Ectodermal cell (in vitro differentiated cells): ENCODE results near the gene HBD.

Source experiments
- H3K27ac ChIP-seq: 2 replicates; pipeline ENCODE4 v1.7.0; 2013; ENCODE audit warnings: mild to moderate bottlenecking, low read depth, low read length; ENCODE audit not compliant: insufficient read depth, poor library complexity, severe bottlenecking
- H3K27me3 ChIP-seq: 2 replicates; pipeline ENCODE4 v1.7.0; 2013; ENCODE audit warnings: mild to moderate bottlenecking, low read length; ENCODE audit not compliant: insufficient read depth, control insufficient read depth, poor library complexity, severe bottlenecking
- H3K36me3 ChIP-seq: one replicate; pipeline ENCODE4 v1.7.0; 2013; ENCODE audit warnings: low read length; ENCODE audit not compliant: control insufficient read depth, insufficient read depth
- H3K4me1 ChIP-seq: one replicate; pipeline ENCODE4 v1.7.0; 2013; ENCODE audit warnings: low read length; ENCODE audit not compliant: control insufficient read depth, insufficient read depth
- H3K4me3 ChIP-seq: 2 replicates; pipeline ENCODE4 v1.7.0; 2013; ENCODE audit warnings: low read depth, low read length, control low read depth; ENCODE audit not compliant: insufficient read depth
- H3K9me3 ChIP-seq: 2 replicates; pipeline ENCODE4 v1.7.0; 2013; ENCODE audit warnings: mild to moderate bottlenecking, low read length, moderate library complexity; ENCODE audit not compliant: control insufficient read depth
- WGBS, 2 experiments: methylation state at CpG; one replicate each; pipeline ENCODE4 v1.1.7; 2013; ENCODE audit warnings: missing lambda C conversion rate in 2 of 2; 5-methylcytosine and 5-hydroxymethylcytosine counted together

Gene HBD

DNA sequence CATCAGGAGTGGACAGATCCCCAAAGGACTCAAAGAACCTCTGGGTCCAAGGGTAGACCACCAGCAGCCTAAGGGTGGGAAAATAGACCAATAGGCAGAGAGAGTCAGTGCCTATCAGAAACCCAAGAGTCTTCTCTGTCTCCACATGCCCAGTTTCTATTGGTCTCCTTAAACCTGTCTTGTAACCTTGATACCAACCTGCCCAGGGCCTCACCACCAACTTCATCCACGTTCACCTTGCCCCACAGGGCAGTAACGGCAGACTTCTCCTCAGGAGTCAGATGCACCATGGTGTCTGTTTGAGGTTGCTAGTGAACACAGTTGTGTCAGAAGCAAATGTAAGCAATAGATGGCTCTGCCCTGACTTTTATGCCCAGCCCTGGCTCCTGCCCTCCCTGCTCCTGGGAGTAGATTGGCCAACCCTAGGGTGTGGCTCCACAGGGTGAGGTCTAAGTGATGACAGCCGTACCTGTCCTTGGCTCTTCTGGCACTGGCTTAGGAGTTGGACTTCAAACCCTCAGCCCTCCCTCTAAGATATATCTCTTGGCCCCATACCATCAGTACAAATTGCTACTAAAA is 7.5 kb downstream of the HBD start, which contains the start of gene HBB:
Gene HBB, minus strand, starts transcription at position 340 of the 579 bp plus-strand sequence. Its CDS starts 50 bp downstream, at position 290.
- Histone ChIP-seq H3K4me1 (no peaks in the 10 kb centered on the region), H3K4me3 (no peak within 1 kb of the TSS), H3K36me3 (no peaks in the 10 kb centered on the region), H3K9me3 (no peaks in the 10 kb centered on the region), H3K27ac (no peak within 1 kb of the TSS), H3K27me3 (no peaks in the 10 kb centered on the region)
- 93 to 94% methylated on average over 3 of the region's 3 CpGs for WGBS, 2 experiments

- Histone ChIP-seq H3K4me3 (no peak overlapping the region), H3K4me1 (no peaks in the 10 kb centered on the region), H3K27ac (no peak overlapping the region), H3K27me3 (no peaks in the 10 kb centered on the region), H3K9me3 (no peaks in the 10 kb centered on the region), H3K36me3 (no peaks in the 10 kb centered on the region)
- WGBS, 2 experiments: 94 to 100% methylated on average over 2 of the region's 2 CpGs
Observed at GRCh38 chr11:5225480-5225871, 8.8 kb downstream of the HBD start.

DNA sequence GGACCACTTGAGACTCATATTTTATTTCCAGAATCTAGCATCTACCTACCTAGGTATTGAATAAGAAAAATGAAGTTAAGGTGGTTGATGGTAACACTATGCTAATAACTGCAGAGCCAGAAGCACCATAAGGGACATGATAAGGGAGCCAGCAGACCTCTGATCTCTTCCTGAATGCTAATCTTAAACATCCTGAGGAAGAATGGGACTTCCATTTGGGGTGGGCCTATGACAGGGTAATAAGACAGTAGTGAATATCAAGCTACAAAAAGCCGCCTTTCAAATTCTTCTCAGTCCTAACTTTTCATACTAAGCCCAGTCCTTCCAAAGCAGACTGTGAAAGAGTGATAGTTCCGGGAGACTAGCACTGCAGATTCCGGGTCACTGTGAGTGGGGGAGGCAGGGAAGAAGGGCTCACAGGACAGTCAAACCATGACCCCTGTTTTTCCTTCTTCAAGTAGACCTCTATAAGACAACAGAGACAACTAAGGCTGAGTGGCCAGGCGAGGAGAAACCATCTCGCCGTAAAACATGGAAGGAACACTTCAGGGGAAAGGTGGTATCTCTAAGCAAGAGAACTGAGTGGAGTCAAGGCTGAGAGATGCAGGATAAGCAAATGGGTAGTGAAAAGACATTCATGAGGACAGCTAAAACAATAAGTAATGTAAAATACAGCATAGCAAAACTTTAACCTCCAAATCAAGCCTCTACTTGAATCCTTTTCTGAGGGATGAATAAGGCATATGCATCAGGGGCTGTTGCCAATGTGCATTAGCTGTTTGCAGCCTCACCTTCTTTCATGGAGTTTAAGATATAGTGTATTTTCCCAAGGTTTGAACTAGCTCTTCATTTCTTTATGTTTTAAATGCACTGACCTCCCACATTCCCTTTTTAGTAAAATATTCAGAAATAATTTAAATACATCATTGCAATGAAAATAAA is 9.5 kb downstream of the HBD start:
- no peak overlapping the region for H3K4me3 ChIP-seq
- no peaks in the 10 kb centered on the region for H3K4me1 ChIP-seq
- no peaks in the 10 kb centered on the region for H3K9me3 ChIP-seq
- no peaks in the 10 kb centered on the region for H3K27me3 ChIP-seq
- 92 to 96% methylated on average over 5 of the region's 6 CpGs for WGBS, 2 experiments
- no peaks in the 10 kb centered on the region for H3K36me3 ChIP-seq
- H3K27ac ChIP-seq: no peak overlapping the region

GRCh38 chr11:5223686-5224085 is 10.6 kb downstream of the HBD start:
- no peak overlapping the region for H3K4me3 ChIP-seq
- H3K9me3 ChIP-seq: no peaks in the 10 kb centered on the region
- no peaks in the 10 kb centered on the region for H3K4me1 ChIP-seq
- no peaks in the 10 kb centered on the region for H3K27me3 ChIP-seq
- H3K27ac ChIP-seq: no peak overlapping the region
- WGBS, 2 experiments: 100% methylated on average over 1 of the region's 1 CpG
- H3K36me3 ChIP-seq: no peaks in the 10 kb centered on the region

DNA sequence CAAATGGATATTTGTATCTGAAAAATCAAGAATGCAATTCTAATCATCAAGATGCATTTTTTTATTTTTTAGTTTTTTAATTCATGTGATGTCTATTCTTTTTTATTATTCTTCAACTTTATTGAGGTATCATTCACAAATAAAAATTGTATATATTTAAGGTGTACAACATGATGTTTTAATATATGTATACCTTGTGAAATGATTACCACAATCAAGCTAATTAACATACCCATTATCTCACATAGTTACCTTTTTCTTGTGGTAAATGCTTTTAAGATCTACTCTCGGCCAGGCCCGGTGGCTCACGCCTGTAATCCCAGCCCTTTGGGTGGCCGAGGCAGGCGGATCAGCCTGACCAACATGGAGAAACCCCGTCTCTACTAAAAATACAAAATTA is 11.1 kb downstream of the HBD start:
- Histone ChIP-seq H3K9me3 (no peaks in the 10 kb centered on the region), H3K27ac (no peak overlapping the region), H3K36me3 (no peaks in the 10 kb centered on the region), H3K27me3 (no peaks in the 10 kb centered on the region), H3K4me3 (no peak overlapping the region), H3K4me1 (no peaks in the 10 kb centered on the region)
- WGBS, 2 experiments: 87 to 92% methylated on average over 6 of the region's 6 CpGs

- no peaks in the 10 kb centered on the region for H3K27me3 ChIP-seq
Observed at GRCh38 chr11:5210376-5210885, 23.9 kb downstream of the HBD start.

GRCh38 chr11:5204787-5205186 is 29.5 kb downstream of the HBD start:
- no peaks in the 10 kb centered on the region for H3K9me3 ChIP-seq
- H3K36me3 ChIP-seq: no peaks in the 10 kb centered on the region
- H3K27me3 ChIP-seq: no peaks in the 10 kb centered on the region
- no peaks in the 10 kb centered on the region for H3K4me1 ChIP-seq
- H3K4me3 ChIP-seq: no peak overlapping the region
- 20% methylated on average over 1 of the region's 1 CpG; no CpG with 5 or more reads in 1 of the 2 experiments for WGBS, 2 experiments
- no peak overlapping the region for H3K27ac ChIP-seq

More at GRCh38 chr11:5210376-5210885, 23.9 kb downstream of the HBD start:
- Histone ChIP-seq H3K27ac (no peak overlapping the region), H3K4me3 (no peak overlapping the region), H3K9me3 (no peaks in the 10 kb centered on the region), H3K36me3 (no peaks in the 10 kb centered on the region), H3K4me1 (no peaks in the 10 kb centered on the region)
- WGBS, 2 experiments: 54 to 55% methylated on average over 7 of the region's 7 CpGs

- no peak overlapping the region for H3K4me3 ChIP-seq
- 90 to 97% methylated on average over 2 of the region's 2 CpGs for WGBS, 2 experiments
- no peaks in the 10 kb centered on the region for H3K4me1 ChIP-seq
- no peaks in the 10 kb centered on the region for H3K27me3 ChIP-seq
- H3K9me3 ChIP-seq: no peaks in the 10 kb centered on the region
- no peaks in the 10 kb centered on the region for H3K36me3 ChIP-seq
- no peak overlapping the region for H3K27ac ChIP-seq
Observed at GRCh38 chr11:5203366-5203765, 30.9 kb downstream of the HBD start.

DNA sequence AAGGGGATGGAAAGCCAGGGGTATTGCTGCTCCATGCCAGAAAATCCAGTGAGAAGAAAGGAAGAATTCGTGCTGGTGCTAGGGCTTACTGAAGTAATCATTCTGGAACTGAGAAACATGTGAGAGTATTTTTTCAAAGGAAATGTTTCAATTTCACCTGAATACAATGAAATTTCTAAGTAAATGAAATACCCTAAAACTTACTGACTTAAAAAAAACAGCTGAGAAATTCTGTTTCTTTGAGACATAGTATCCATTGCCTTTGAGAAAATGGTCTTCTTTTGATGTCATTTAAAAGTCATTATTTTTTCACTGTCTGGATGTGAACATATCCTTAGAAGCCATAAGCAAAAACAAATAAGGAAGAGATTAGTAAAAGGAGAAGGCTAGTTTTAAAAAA is 33.7 kb downstream of the HBD start, which contains the start of gene OR51V1:
Gene OR51V1, minus strand, starts transcription at position 101 of the 400 bp plus-strand sequence. Its CDS starts 0 bp downstream, at position 101.
- Histone ChIP-seq H3K4me1 (no peaks in the 10 kb centered on the region), H3K36me3 (no peaks in the 10 kb centered on the region), H3K27me3 (no peaks in the 10 kb centered on the region), H3K27ac (no peak within 1 kb of the TSS), H3K4me3 (no peak within 1 kb of the TSS), H3K9me3 (no peaks in the 10 kb centered on the region)
- 91 to 94% methylated on average over 1 of the region's 1 CpG for WGBS, 2 experiments

DNA sequence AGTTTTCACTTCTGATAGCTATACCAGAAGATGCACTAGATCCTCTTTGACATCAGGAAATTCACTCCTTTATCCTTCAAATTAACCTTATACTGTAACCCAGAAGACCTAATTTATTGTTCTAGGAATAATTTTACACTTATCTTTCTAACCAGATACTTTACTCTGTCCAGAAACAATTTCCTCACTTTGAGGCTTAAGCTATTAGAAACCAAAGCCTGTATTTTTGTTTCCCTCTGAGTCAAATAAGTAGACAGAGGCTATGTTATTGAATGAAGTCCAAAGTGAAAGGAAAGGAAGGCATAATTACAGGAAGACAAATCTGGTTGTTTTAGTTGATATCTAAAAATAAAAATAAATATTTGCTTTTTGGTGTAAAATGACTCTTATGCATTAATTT is 36.0 kb downstream of the HBD start:
- no peak overlapping the region for H3K4me3 ChIP-seq

More for the DNA sequence above, 36.0 kb downstream of the HBD start:
- no peak overlapping the region for H3K27ac ChIP-seq
- no peaks in the 10 kb centered on the region for H3K9me3 ChIP-seq
- no peaks in the 10 kb centered on the region for H3K36me3 ChIP-seq
- no peaks in the 10 kb centered on the region for H3K27me3 ChIP-seq
- H3K4me1 ChIP-seq: no peaks in the 10 kb centered on the region
